ENCODE measurements around the gene DPYSL4.
"Not testable (repeated sequence)": the region's sequence is repeated elsewhere in the genome, so short reads cannot be mapped to it uniquely, and the experiment has no call there.

Gene DPYSL4

DNA sequence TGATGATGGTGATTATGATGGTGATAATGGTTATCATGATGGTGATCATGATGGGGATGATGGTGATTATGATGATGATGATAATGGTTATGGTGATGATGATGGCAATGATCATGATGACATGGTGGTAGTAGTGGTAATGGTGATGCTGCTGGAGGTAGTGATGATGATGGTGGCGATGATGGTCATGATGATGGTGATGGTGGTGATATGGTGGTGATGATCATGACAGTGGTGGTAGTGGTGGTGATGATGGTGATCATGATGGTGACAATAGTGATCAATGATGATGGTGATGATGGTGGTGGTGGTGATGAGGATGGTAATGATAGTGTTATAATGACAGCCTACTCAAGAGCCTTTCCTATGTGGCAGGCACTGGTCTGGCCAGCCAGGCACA, 31.8 kb upstream of the DPYSL4 start:
- DNase-seq (ENCODE audit: low read depth): no peak
- TF ChIP-seq, protein P1, sequence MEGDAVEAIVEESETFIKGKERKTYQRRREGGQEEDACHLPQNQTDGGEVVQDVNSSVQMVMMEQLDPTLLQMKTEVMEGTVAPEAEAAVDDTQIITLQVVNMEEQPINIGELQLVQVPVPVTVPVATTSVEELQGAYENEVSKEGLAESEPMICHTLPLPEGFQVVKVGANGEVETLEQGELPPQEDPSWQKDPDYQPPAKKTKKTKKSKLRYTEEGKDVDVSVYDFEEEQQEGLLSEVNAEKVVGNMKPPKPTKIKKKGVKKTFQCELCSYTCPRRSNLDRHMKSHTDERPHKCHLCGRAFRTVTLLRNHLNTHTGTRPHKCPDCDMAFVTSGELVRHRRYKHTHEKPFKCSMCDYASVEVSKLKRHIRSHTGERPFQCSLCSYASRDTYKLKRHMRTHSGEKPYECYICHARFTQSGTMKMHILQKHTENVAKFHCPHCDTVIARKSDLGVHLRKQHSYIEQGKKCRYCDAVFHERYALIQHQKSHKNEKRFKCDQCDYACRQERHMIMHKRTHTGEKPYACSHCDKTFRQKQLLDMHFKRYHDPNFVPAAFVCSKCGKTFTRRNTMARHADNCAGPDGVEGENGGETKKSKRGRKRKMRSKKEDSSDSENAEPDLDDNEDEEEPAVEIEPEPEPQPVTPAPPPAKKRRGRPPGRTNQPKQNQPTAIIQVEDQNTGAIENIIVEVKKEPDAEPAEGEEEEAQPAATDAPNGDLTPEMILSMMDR (IDR thresholded peaks at IDR 0.05; ENCODE audit: insufficient read depth, low read depth, low read length, missing control alignments): no peak
- H3K4me3 ChIP-seq (ENCODE audit: low read length): no peak overlapping the region

DNA sequence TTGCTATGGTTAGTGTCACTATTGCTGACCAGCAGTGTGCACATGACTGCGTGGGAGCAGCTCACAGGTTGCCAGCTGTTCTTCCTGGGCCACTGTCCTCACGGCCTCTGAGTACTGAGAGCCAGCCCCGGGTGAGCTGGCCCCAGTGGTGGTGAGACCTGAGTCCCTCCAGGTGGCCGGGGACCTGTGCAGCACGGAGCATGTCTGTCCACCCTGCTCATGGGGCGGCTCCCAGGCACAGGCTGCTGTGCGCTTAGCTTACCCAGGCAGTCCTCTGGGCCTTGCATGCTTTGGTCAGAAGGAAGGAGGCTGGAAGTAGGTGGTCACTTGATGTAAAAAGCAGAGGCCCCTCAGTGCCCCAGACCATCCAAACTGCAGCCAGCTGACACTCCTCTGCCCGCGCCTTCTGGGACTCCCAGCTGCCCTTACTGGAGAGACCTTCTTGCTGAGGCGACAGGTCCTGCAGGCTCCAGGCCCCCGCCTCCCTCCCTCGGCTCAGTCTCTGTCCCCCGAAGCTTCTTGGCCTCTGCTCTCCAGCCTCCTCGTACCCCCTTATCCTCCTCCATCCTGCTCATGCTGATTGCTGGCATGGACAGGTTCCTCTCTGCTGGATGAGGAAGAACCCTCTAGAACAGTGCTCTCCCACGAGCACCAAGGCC, 30.9 kb upstream of the DPYSL4 start:
- no peak for DNase-seq (ENCODE audit: low read depth)
- TF ChIP-seq, protein P1 (IDR thresholded peaks at IDR 0.05; ENCODE audit: insufficient read depth, low read depth, low read length, missing control alignments): no peak

DNA sequence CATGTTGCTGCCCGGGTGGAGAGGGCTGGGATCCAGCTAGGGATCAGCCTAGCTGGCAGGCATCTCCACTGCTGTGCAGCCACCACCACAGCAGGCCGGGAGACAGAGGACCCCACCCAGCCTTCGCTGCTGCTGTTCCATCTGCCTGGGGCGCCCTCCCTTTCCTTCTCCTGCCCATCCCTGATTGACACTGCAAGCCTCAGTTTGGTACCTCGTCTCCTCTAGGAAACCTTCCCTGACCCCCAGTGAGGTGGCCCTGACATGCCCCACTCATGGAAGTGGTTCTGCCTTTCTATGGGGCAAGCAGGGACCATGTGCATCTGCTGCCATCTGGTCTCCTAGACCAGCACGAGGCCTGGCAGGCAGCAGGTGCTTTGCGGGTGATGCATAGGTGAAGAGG, 30.4 kb upstream of the DPYSL4 start:
- DNase-seq (ENCODE audit: low read depth): no peak
- TF ChIP-seq, protein P1 (IDR thresholded peaks at IDR 0.05; ENCODE audit: insufficient read depth, low read depth, low read length, missing control alignments): no peak
- no peak overlapping the region for H3K4me3 ChIP-seq (ENCODE audit: low read length)

More for the DNA sequence above, 30.9 kb upstream of the DPYSL4 start:
- no peak overlapping the region for H3K4me3 ChIP-seq (ENCODE audit: low read length)

DNA sequence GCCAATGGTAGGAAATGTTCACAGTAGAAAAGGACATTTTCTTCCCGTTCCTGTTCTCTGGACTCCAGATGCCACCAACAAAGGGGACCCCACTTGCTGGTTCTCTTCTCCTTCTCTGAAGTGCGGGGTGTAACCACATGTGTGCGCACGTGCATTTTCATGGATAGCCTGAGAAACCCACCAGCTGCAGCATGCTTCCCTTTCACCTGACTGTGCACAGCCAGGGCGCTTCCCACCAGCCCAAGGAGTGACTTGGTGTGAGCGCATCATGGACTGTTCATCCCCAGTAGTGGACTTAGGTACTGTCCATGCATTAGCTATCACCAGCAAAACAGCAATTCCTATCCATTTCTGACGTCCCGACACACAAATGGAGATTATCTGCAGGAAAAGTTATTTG, 29.6 kb upstream of the DPYSL4 start:
- TF ChIP-seq, protein P1 (IDR thresholded peaks at IDR 0.05; ENCODE audit: insufficient read depth, low read depth, low read length, missing control alignments): no peak
- DNase-seq (ENCODE audit: low read depth): no peak
- H3K4me3 ChIP-seq (ENCODE audit: low read length): no peak overlapping the region

DNA sequence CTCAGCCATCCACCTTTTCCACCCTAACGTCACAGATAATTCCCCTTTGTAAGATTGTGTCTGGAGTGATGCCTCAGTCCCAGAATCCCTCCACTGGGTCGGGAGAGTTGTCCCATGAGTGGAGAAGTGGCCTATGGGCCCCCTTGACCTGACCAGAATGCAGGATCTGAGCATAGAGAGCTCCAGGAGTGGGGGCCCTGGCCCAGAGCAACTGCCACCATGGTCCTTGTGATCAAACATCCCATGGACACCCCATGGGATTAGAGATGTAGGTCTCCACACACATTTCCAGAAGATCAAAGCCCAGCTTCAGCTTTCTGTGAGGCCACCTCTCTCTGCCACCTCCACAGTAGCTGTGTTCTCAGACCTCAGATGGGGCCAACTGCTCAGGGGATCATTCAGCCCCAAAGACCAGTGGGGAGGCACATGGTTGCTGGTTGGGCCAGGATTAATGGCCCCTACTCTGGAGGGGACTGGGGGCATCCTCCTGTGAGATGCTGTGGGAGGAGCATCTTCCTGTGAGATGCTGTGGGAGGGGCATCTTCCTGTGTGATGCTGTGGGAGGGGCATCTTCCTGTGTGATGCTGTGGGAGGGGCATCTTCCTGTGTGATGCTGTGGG, 28.5 kb upstream of the DPYSL4 start:
- DNase-seq (ENCODE audit: low read depth): no peak
- TF ChIP-seq, protein P1 (IDR thresholded peaks at IDR 0.05; ENCODE audit: insufficient read depth, low read depth, low read length, missing control alignments): no peak
- H3K4me3 ChIP-seq (ENCODE audit: low read length): no peak overlapping the region

DNA sequence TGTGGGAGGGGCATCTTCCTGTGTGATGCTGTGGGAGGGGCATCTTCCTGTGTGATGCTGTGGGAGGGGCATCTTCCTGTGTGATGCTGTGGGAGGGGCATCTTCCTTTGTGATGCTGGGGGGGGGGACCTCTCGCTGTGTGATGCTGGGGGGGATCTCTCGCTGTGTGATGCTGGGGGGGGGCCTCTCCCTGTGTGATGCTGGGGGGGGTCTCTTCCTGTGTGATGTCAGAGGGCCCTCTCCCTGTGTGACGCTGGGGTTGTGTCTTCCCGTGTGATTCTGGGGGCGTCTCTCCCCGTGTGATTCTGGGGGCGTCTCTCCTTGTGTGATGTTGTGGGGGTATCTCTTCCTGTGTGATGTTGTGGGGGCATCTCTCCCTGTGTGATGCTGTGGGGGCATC, 27.9 kb upstream of the DPYSL4 start:
- no peak for DNase-seq (ENCODE audit: low read depth)
- TF ChIP-seq, protein P1 (IDR thresholded peaks at IDR 0.05; ENCODE audit: insufficient read depth, low read depth, low read length, missing control alignments): no peak
- no peak overlapping the region for H3K4me3 ChIP-seq (ENCODE audit: low read length)

DNA sequence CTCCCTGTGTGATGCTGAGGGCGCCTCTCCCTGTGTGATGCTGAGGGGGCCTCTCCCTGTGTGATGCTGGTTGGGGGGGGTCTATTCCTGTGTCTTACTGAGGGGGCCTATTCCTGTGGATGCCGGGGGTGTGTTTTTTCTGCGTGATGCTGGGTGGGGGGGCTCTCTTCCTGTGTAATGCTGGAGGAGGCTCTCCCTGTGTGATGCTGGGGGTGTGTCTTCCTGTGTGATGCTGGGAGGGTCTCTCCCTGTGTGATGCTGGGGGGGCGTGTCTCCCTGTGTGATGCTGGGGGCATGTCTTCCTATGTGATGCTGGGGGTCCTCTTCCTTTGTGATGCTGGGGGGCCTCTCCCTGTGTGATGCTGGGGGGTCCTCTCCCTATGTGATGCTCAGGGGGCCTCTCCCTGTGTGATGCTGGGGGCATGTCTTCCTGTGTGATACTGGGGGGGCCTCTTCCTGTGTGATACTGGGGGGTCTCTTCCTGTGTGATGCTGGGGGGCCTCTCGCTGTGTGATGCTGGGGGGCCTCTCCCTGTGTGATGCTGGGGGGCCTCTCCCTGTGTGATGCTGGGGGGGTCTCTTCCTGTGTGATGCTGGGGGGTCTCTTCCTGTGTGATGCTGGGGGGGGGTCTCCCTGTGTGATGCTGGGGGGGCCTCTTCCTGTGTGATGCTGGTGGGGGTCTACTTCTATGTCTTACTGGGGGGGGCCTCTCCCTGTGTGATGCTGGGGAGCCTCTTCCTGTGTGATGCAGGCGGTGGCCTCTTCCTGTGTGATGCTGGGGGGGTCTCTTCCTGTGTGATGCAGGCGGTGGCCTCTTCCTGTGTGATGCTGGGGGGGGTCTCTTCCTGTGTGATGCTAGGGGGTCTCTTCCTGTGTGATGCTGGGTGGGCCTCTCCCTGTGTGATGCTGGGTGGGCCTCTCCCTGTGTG, 27.2 kb upstream of the DPYSL4 start:
- not testable (repeated sequence) for DNase-seq (ENCODE audit: low read depth); H3K4me3 ChIP-seq (ENCODE audit: low read length)

DNA sequence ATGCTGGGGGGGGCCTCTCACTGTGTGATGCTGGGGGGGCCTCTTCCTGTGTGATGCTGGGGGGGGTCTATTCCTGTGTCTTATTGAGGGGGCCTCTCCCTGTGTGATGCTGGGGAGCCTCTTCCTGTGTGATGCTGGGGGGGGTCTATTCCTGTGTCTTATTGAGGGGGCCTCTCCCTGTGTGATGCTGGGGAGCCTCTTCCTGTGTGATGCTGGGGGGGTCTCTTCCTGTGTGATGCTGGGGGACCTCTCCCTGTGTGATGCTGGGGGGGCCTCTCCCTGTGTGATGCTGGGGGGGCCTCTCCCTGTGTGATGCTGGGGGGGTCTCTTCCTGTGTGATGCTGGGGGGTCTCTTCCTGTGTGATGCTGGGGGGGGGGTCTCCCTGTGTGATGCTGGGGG, 26.5 kb upstream of the DPYSL4 start:
- not testable (repeated sequence) for DNase-seq (ENCODE audit: low read depth); H3K4me3 ChIP-seq (ENCODE audit: low read length)

DNA sequence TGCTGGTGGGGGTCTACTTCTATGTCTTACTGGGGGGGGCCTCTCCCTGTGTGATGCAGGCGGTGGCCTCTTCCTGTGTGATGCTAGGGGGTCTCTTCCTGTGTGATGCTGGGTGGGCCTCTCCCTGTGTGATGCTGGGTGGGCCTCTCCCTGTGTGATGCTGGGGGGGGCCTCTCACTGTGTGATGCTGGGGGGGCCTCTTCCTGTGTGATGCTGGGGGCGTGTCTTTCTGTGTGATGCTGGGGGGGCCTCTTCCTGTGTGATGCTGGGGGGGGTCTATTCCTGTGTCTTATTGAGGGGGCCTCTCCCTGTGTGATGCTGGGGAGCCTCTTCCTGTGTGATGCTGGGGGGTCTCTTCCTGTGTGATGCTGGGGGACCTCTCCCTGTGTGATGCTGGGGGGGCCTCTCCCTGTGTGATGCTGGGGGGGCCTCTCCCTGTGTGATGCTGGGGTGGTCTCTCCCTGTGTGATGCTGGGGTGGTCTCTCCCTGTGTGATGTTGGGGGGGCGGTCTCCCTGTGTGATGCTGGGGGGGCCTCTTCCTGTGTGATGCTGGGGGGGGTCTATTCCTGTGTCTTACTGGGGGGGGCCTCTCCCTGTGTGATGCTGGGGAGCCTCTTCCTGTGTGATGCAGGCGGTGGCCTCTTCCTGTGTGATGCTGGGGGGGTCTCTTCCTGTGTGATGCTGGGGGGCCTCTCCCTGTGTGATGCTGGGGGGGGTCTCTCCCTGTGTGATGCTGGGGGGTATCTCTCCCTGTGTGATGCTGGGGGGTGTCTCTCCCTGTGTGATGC, 25.7 kb upstream of the DPYSL4 start:
- DNase-seq (ENCODE audit: low read depth): not testable (repeated sequence)

More for the DNA sequence above, 25.7 kb upstream of the DPYSL4 start:
- H3K4me3 ChIP-seq (ENCODE audit: low read length): not testable (repeated sequence)
